ENCODE data around the gene LRRC23. TPM values are rescaled to one million over a fixed set of nuclear protein-coding genes. Genes with fewer than 3 reads are reported as not detected.

Gene LRRC23
- total RNA-seq, 3 donors from 2014 or later (not counting 1 experiment from before 2014, with no cell fraction given) = 8.1 to 16.8 (median 9.8) TPM

DNA sequence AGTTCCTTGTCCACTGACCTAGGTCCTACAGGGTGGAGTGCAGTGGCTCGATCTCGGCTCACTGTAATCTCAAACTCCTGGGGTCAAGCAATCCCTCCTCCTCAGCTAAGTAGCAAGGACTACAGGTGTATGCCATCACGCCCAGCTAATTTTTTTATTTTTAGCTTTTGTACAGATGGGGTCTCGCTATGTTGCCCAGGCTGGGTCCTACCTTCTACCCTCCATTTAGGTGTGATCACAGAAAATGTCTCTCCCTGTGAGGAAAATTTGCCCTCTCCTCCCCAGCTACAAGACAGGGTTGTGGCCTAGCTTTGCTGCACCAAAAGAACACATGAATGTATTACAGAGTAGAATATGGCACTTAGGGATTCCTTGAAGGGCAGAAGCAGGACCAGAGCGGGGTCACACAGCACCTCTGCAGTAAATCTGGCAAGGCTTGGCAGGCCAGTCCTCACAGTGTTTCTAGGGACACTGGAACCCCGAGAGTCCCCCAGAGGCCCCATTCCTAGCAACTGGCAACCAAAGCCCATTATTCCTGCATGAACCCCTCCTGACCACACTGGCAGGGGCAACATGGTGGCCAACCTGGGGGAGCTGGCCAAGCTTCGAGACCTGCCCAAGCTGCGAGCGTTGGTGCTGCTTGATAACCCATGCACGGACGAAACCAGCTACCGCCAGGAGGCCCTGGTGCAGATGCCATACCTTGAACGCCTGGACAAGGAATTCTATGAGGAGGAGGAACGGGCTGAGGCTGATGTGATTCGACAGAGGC is 7.7 kb downstream of the LRRC23 start:
- no peak for TF ChIP-seq CTCF (IDR thresholded peaks at IDR 0.05)
- peak overlapping the region; percentile 66 for H3K4me3 Mint-ChIP-seq
- Histone ChIP-seq H3K4me1 (ENCODE audit: control insufficient read depth, insufficient read depth, low read length) (peaks cover 16% of the 10 kb centered on the region), H3K27me3 (ENCODE audit: control insufficient read depth, insufficient read depth, low read length) (no peaks in the 10 kb centered on the region), H3K27ac (ENCODE audit: low read length) (no peak overlapping the region), H3K4me3 (ENCODE audit: low read length) (no peak overlapping the region), H3K36me3 (ENCODE audit: control insufficient read depth, insufficient read depth, low read length) (no peaks in the 10 kb centered on the region), H3K9me3 (ENCODE audit: control insufficient read depth, insufficient read depth, low read length) (no peaks in the 10 kb centered on the region)
- no peaks in the 10 kb centered on the region for H3K36me3 Mint-ChIP-seq
- peaks cover 0 to 6% of the 10 kb centered on the region in 2 donors for H3K27me3 Mint-ChIP-seq (ENCODE audit: low read depth in 2 of 2)
- peak overlapping the region in 1 of 2 donors; percentile 95 for H3K27ac Mint-ChIP-seq
- DNase-seq (no peak), ATAC-seq (no peak)
- intact Hi-C loops (cut with micrococcal nuclease) = no loop called here
- peaks cover 16 to 41% of the 10 kb centered on the region in 2 donors for H3K4me1 Mint-ChIP-seq
- H3K9me3 Mint-ChIP-seq = no peaks in the 10 kb centered on the region
- WGBS (ENCODE audit: insufficient coverage) = 94% methylated on average over 15 of the region's 15 CpGs

- Mint-ChIP-seq H3K9me3 (no peaks in the 10 kb centered on the region), H3K27ac (peak within 1 kb of the TSS; percentile 74 to 95), H3K27me3 (ENCODE audit: low read depth in 2 of 2) (peaks cover 0 to 6% of the 10 kb centered on the region in 2 donors), H3K36me3 (no peaks in the 10 kb centered on the region), H3K4me3 (peak within 1 kb of the TSS; percentile 94), H3K4me1 (peaks cover 16 to 41% of the 10 kb centered on the region in 2 donors)
- Histone ChIP-seq H3K27ac (ENCODE audit: low read length) (peak within 1 kb of the TSS; percentile 82), H3K27me3 (ENCODE audit: control insufficient read depth, insufficient read depth, low read length) (no peaks in the 10 kb centered on the region), H3K4me1 (ENCODE audit: control insufficient read depth, insufficient read depth, low read length) (peaks cover 16% of the 10 kb centered on the region), H3K4me3 (ENCODE audit: low read length) (peak within 1 kb of the TSS; percentile 54), H3K36me3 (ENCODE audit: control insufficient read depth, insufficient read depth, low read length) (no peaks in the 10 kb centered on the region), H3K9me3 (ENCODE audit: control insufficient read depth, insufficient read depth, low read length) (no peaks in the 10 kb centered on the region)
- no peak for TF ChIP-seq CTCF (IDR thresholded peaks at IDR 0.05)
- peak; percentile 92 to 94 (median 93) for ATAC-seq
- intact Hi-C loops (cut with micrococcal nuclease) = loop anchor here (2.0 kb wide), 1 partner anchor 42 kb away; the partner anchor contains the start of gene SPSB2
- DNase-seq = peak; percentile 80 to 91
- WGBS (ENCODE audit: insufficient coverage) = under 1% methylated on average over 68 of the region's 68 CpGs
Measured at GRCh38 chr12:6914246-6914946, 9.8 kb downstream of the LRRC23 start, which contains the start of gene ENO2. Gene ENO2, plus strand, starts transcription at chr12:6914580. Its CDS starts 1,253 bp downstream, at chr12:6915833.

GRCh38 chr12:6914947-6915788 is 10.5 kb downstream of the LRRC23 start:
- Mint-ChIP-seq H3K27ac (peak overlapping the region; percentile 74 to 95), H3K4me3 (peak overlapping the region; percentile 94), H3K9me3 (no peaks in the 10 kb centered on the region), H3K4me1 (peaks cover 16 to 41% of the 10 kb centered on the region in 2 donors), H3K27me3 (ENCODE audit: low read depth in 2 of 2) (peaks cover 0 to 6% of the 10 kb centered on the region in 2 donors), H3K36me3 (no peaks in the 10 kb centered on the region)
- peaks cover 16% of the 10 kb centered on the region for H3K4me1 ChIP-seq (ENCODE audit: control insufficient read depth, insufficient read depth, low read length)
- H3K4me3 ChIP-seq (ENCODE audit: low read length) = peak overlapping the region; percentile 42
- H3K27me3 ChIP-seq (ENCODE audit: control insufficient read depth, insufficient read depth, low read length) = no peaks in the 10 kb centered on the region
- no peak for ATAC-seq
- WGBS (ENCODE audit: insufficient coverage) = 35% methylated on average over 20 of the region's 29 CpGs
- no peak for DNase-seq
- no peak for TF ChIP-seq CTCF (IDR thresholded peaks at IDR 0.05)
- intact Hi-C loops (cut with micrococcal nuclease) = loop anchor here (2.0 kb wide), 1 partner anchor 42 kb away; the partner anchor contains the start of gene SPSB2
- H3K36me3 ChIP-seq (ENCODE audit: control insufficient read depth, insufficient read depth, low read length) = no peaks in the 10 kb centered on the region
- H3K9me3 ChIP-seq (ENCODE audit: control insufficient read depth, insufficient read depth, low read length) = no peaks in the 10 kb centered on the region
- peak overlapping the region; percentile 36 for H3K27ac ChIP-seq (ENCODE audit: low read length)
